Caki2 (cell line): ENCODE data around the gene MRRF. TPM values are rescaled to one million over a fixed set of nuclear protein-coding genes. Genes with fewer than 3 reads are reported as not detected.

Source experiments
- DNase-seq: peaks from one replicate; pipeline ENCODE4 v3.0.0-alpha.2; 2015; ENCODE audit warnings: low read depth
- in situ Hi-C: cut with HindIII; loops from 2 replicates; pipeline ENCODE4 v1.10.0; 2016; ENCODE audit warnings: low sequenced_read_pairs, low pct_unique_long_range_greater_than_20kb, mixed read lengths
- total RNA-seq: library from RNA; depleted of rRNA; stranded (reverse); fragments of >200 nt; shearing (Covaris generic); gene quantifications from 2 replicates; pipeline ENCODE4 v1.2.3, GENCODE V29; 2014; ENCODE audit warnings: low replicate concordance; rRNA removed

Gene MRRF, protein sequence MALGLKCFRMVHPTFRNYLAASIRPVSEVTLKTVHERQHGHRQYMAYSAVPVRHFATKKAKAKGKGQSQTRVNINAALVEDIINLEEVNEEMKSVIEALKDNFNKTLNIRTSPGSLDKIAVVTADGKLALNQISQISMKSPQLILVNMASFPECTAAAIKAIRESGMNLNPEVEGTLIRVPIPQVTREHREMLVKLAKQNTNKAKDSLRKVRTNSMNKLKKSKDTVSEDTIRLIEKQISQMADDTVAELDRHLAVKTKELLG
- 52.6 and 66.4 TPM in 2 replicates for total RNA-seq

GRCh38 chr9:122264360-122265148 is at the start of gene MRRF, which contains the start of gene RBM18:
TSS of gene MRRF (plus strand) at chr9:122264882. CDS start at chr9:122270892, 6,010 bp downstream.
TSS of gene RBM18 (minus strand) at chr9:122264840. CDS start at chr9:122261492, 3,348 bp downstream.
- in situ Hi-C loops = no loop called here
- peak; percentile 90 for DNase-seq

- DNase-seq = no peak
Observed at GRCh38 chr9:122215663-122216062, 49.0 kb upstream of the MRRF start.

GRCh38 chr9:122216138-122216797 is 48.4 kb upstream of the MRRF start:
- no peak for DNase-seq
- in situ Hi-C loops = no loop called here

More at GRCh38 chr9:122215663-122216062, 49.0 kb upstream of the MRRF start:
- in situ Hi-C loops = no loop called here

DNA sequence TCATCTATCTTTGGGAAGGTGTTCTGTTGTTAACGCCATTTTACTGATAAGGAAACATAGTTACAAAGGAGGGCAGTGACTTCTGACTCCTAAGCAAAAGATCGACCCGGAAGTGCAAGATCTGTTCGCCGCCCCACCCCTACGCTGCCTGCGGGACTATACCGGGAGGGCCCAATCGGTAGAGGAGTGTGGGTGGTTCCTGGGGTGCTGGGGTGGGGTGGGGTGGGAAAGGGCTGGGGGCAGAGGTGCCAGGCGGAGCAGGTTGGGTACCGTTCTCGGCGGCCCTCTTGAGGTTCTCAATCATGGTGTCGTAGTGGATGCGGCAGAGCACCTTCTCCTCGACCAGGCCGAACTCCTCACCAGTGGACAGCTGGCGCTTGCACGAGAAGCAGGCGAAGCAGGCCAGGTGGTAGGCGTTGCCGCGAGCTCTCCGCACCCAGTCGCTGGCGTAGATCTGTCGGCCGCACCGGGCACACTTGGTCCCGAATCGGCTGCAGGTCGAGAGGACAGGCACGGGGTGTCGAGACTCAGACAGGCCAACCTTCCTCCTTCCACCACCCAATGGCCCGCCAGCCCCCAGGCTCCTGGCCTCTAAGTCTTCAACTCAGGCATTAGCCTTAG is 47.8 kb upstream of the MRRF start:
- in situ Hi-C loops = no loop called here
- DNase-seq = no peak

GRCh38 chr9:122217640-122218039 is 47.0 kb upstream of the MRRF start:
- in situ Hi-C loops = no loop called here
- DNase-seq = no peak

- no peak for DNase-seq
Observed at GRCh38 chr9:122218071-122218934, 46.4 kb upstream of the MRRF start.

GRCh38 chr9:122218935-122219855 is 45.5 kb upstream of the MRRF start:
- in situ Hi-C loops = no loop called here
- no peak for DNase-seq

More at GRCh38 chr9:122218071-122218934, 46.4 kb upstream of the MRRF start:
- in situ Hi-C loops = no loop called here

DNA sequence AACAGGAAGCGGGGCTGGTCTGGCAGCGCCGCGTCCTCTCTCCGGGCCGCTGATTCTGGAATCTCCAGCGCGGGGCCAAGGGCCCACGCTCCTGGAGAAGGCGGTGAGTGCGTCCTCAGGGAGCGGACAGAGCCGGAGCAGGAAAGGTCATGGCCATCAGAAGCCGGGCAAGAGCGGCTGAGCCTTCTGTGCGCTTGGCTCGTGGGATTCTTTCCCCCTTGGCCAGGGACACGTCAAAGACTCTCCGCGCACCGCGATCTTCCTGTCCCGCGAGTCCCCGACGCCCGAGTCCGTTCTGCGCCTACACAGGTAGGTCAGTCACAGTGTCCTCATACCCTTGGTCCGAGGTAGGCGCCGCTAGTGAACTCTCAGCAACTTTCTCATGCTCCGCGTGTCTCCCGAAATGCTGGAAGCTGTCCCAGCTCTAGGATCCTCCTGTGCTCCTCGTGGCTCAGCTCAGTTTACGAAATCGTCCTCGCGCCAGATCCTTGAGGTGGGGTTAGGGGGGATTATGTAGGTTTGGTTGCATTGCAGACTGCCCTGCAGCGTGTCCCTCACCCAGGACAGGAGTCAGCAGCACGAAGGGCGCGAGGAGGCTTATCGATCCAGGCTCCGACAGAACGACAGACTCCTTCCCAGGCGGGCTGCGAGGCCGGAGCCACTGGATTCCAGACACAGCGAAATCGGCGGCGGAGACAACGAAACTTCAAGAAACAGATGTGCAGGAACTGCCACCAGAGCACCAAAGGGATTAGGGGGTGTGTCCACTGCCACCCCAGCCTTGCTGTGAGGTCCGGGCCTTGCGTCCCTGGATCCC is 44.6 kb upstream of the MRRF start:
- in situ Hi-C loops = no loop called here
- no peak for DNase-seq

- no peak for DNase-seq
- in situ Hi-C loops = no loop called here
Observed at GRCh38 chr9:122220673-122221182, 44.0 kb upstream of the MRRF start.

DNA sequence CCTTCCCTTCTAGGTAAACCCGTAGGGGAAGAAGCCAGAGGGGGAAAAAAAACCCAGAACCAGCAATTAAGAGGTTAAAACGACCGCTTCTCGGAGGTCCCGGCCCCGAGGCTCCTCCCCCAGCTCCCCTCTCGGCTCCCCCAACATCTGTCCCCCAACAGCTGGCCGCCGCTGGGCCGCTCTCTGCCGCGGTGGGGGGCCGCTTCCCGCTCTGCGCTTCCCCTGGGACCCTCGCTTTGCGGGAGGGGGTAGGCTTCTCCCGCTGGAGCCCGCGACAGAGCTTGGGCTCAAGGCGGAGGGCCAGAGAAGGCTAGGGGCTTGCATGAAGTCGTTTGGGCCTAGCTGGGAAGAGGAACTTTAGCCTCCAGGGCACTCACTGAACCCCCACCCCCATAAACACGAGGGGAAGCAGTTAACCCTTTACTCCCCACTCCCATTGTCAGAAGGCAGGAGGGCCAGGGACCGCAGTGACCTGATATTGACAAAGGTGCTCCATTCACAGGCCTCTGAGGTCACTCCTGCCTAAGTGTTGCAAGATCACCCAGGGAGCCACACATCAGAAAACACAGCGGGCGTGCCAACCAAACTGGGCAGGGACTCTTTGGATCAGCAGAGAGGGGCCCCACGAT is 43.4 kb upstream of the MRRF start:
- no peak for DNase-seq
- in situ Hi-C loops = no loop called here

DNA sequence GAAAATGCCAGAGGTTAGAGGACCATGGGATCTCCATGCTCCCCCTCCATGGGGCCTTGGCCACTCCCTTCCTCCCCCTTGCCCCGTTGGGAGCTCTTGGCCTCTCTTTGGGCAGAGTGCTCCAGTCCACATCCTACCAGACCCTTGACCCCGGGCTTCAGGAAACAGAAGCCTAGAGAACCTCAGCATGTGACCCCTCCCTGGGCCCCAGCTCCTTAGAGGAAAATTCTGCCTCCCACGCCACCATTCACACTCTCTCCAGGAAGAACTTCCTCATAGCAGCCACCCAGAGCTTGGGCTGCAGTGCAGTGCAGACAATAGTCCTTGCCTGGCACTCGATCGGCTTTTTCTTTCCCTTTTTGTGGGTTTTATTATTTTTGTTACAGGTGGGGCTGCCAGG is 41.9 kb upstream of the MRRF start:
- in situ Hi-C loops = no loop called here

GRCh38 chr9:122223435-122223834 is 41.2 kb upstream of the MRRF start:
- in situ Hi-C loops = no loop called here

More for the DNA sequence above, 41.9 kb upstream of the MRRF start:
- DNase-seq = no peak

DNA sequence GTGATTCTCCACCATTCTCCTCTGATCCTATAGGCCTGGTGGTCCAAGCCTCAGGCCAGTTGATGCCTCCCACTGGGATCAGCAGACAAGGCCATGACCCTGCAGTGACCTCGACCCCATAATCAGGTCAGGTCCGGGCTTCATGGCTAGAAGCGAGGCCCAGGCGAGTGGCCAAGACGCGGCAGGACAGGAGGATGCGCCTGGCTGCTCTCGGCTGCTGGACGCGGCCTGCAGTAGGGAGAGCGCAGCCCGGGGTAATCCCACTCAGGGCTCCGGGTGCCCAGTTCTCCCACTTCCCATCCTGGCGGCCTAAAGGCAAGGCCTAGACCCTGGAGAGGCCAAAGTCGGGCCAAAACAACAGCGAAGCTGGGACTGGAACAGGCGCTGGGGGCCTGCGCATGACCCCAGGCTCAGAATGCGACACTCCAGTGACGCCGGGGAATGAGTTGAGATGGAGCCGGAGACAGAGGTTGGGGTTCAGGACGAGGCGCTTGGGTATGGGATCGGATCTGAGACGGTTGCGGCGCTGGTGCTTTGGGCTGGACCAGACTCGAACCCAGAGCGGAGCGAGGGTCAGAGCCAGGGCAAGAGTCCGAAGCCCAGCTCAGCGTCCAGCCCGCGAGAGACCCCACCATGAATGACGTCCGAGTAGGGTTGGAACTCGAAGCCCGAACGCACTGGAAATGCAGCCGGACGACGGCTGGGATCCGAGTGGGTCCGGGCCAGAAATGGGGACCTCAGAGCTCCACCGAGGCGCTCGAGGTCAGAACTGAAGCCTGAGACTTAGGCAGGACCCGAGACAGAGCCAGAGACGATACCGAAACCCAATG is 39.2 kb upstream of the MRRF start:
- DNase-seq = no peak
- in situ Hi-C loops = no loop called here

More at GRCh38 chr9:122223435-122223834, 41.2 kb upstream of the MRRF start:
- DNase-seq = no peak

DNA sequence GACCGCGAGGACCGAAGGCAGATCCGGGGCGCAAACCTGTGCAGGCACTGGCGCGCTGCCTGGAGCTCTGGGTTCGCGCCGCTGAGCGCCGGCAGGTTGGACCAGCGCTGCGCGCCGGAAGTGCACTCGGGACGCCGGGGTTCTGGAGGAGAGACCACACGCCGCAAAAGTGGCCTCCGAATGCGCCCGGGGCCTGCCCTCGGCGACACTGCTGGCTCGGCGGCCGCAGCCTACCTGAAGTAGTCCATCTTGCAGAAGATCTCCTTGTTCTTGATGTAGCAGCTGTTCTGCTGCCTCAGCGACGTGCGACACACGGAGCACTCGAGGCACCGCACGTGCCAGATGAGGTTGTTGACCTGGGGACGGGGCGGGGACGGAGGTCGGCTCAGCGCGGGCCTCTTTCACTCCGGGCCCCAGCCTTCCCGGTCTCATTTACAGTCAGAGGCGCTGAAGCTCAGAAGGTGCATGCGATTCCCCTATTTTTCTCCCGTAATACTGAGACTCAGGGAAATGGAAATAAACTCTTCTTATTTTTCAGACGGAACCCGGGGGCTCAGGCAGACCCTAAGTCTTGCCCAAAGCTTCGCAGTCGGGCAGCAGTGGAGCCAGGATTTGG is 38.4 kb upstream of the MRRF start:
- in situ Hi-C loops = no loop called here
- no peak for DNase-seq
